H1 (cell line): ENCODE measurements around the gene AK2. TPM values are rescaled to one million over a fixed set of nuclear protein-coding genes. Genes with fewer than 3 reads are reported as not detected.

Experiments used
- CTCF ChIA-PET: fragments of 300-600 bp; sonication (Branson Sonifier 250); formaldehyde crosslinking; loops from one replicate; lab custom pipeline; 2021; ENCODE audit not compliant: partially characterized antibody; lab: Charles Lee
- POLR2A ChIA-PET: fragments of 300-600 bp; sonication (Branson Sonifier 250); formaldehyde crosslinking; loops from one replicate; lab custom pipeline; 2021; ENCODE audit warnings: inconsistent platforms; ENCODE audit not compliant: partially characterized antibody; lab: Charles Lee
- DNase-seq, 2 experiments: peaks; one replicate each; pipeline versions ENCODE4 v3.0.0 to v3.0.0-alpha.2; 2010 to 2022; ENCODE audit warnings: low spot score in 2 of 2, low read depth in 1 of 2, mixed read lengths in 1 of 2
- FAIRE-seq: peaks from 2 replicates; lab custom pipeline; 2011; peaks lifted over from hg19 to GRCh38; lab: Jason Lieb, UNC
- H2AFZ ChIP-seq: 2 replicates; pipeline ENCODE4 v1.8.1; 2012; ENCODE audit warnings: low read length, inconsistent platforms
- H2AK5ac ChIP-seq: 2 replicates; pipeline ENCODE4 v1.6.1; 2013; ENCODE audit warnings: low read depth, low read length
- H2BK120ac ChIP-seq: replicated peaks from 2 replicates; pipeline ENCODE3; 2013; ENCODE audit warnings: low read depth, low read length, inconsistent platforms
- H2BK12ac ChIP-seq: 2 replicates; pipeline ENCODE4 v1.6.1; 2013; ENCODE audit warnings: low read depth, low read length
- H2BK15ac ChIP-seq: 2 replicates; pipeline ENCODE4 v1.6.1; 2013; ENCODE audit warnings: low read length
- H2BK20ac ChIP-seq: 2 replicates; pipeline ENCODE4 v1.6.1; 2013; ENCODE audit warnings: low read length
- H2BK5ac ChIP-seq: 2 replicates; pipeline ENCODE4 v1.6.1; 2013; ENCODE audit warnings: low read depth, low read length
- H3K14ac ChIP-seq: 2 replicates; pipeline ENCODE4 v1.6.1; 2013; ENCODE audit warnings: inconsistent platforms; ENCODE audit not compliant: insufficient read length
- H3K18ac ChIP-seq: 2 replicates; pipeline ENCODE4 v1.6.1; 2013; ENCODE audit warnings: low read length; ENCODE audit errors: extremely low read depth
- H3K23ac ChIP-seq: 2 replicates; pipeline ENCODE4 v1.6.1; 2013; ENCODE audit warnings: inconsistent platforms; ENCODE audit not compliant: insufficient read length
- H3K23me2 ChIP-seq: 2 replicates; pipeline ENCODE4 v1.6.1; 2013; ENCODE audit warnings: low read depth, low read length
- H3K27ac ChIP-seq: 2 replicates; pipeline ENCODE4 v1.6.1; 2011; ENCODE audit warnings: low read depth, low read length, inconsistent platforms
- H3K27me3 ChIP-seq, 4 experiments: replicated peaks in 1 of 4; 1 replicate in 1 of 4; 2 replicates in 3 of 4; pipeline versions ENCODE4 v1.6.1 to v1.8.1; 2011 to 2013; ENCODE audit warnings: low read length in 3 of 4, mild to moderate bottlenecking in 3 of 4, inconsistent platforms in 2 of 4, mixed read lengths in 2 of 4, moderate library complexity in 1 of 4; ENCODE audit not compliant: control insufficient read depth in 3 of 4, insufficient read depth in 3 of 4; ENCODE audit errors: extremely low read depth in 1 of 4
- H3K36me3 ChIP-seq, 4 experiments: 2 replicates each; pipeline versions ENCODE4 v1.6.1 to v1.8.1; 2011 to 2013; ENCODE audit warnings: mild to moderate bottlenecking in 4 of 4, low read length in 3 of 4, moderate library complexity in 2 of 4, control low read depth in 1 of 4, inconsistent platforms in 1 of 4; ENCODE audit not compliant: insufficient read depth in 4 of 4, control insufficient read depth in 2 of 4
- H3K4ac ChIP-seq: replicated peaks from 2 replicates; pipeline ENCODE3; 2013; ENCODE audit warnings: low read length, low read depth, mixed read lengths, inconsistent platforms; ENCODE audit not compliant: insufficient read length
- H3K4me1 ChIP-seq, 4 experiments: replicated peaks in 1 of 4; 1 replicate in 1 of 4; 2 replicates in 3 of 4; pipeline versions ENCODE4 v1.6.1 to v1.8.1; 2011 to 2013; ENCODE audit warnings: low read length in 3 of 4, inconsistent platforms in 2 of 4, mixed read lengths in 1 of 4; ENCODE audit not compliant: insufficient read depth in 4 of 4, control insufficient read depth in 3 of 4
- H3K4me2 ChIP-seq, 2 experiments: 2 replicates each; pipeline versions ENCODE4 v1.6.1 to v1.8.1; 2011 to 2013; ENCODE audit warnings: low read depth in 2 of 2, low read length in 2 of 2, control low read depth in 1 of 2, inconsistent platforms in 1 of 2, mild to moderate bottlenecking in 1 of 2; ENCODE audit not compliant: insufficient read depth in 1 of 2
- H3K4me3 ChIP-seq, 4 experiments: fragments of 200-600, 300-600 bp in 1 of 4; sonication (generic), shearing (Covaris generic), sonication (Bioruptor Twin) in 1 of 4; 2 replicates each; pipeline versions ENCODE4 v1.5.1 to v1.8.1; 2011 to 2016; ENCODE audit warnings: low read length in 4 of 4, low read depth in 3 of 4, control low read depth in 2 of 4, inconsistent platforms in 2 of 4, mild to moderate bottlenecking in 2 of 4, mixed read lengths in 1 of 4, moderate library complexity in 1 of 4; ENCODE audit not compliant: insufficient read depth in 2 of 4; ENCODE audit errors: extremely low read depth in 1 of 4
- H3K56ac ChIP-seq: replicated peaks from 2 replicates; pipeline ENCODE3; 2013; ENCODE audit warnings: low read depth, mild to moderate bottlenecking, mixed read lengths, low read length, inconsistent platforms; ENCODE audit not compliant: insufficient read length
- H3K79me1 ChIP-seq: 2 replicates; pipeline ENCODE4 v1.6.1; 2013; ENCODE audit warnings: low read depth, low read length, control low read depth
- H3K79me2 ChIP-seq, 2 experiments: 2 replicates each; pipeline versions ENCODE4 v1.6.1 to v1.8.1; 2012 to 2013; ENCODE audit warnings: low read length in 2 of 2, mild to moderate bottlenecking in 2 of 2, inconsistent platforms in 1 of 2; ENCODE audit not compliant: insufficient read depth in 2 of 2, control insufficient read depth in 1 of 2
- H3K9ac ChIP-seq, 4 experiments: replicated peaks in 1 of 4; 1 replicate in 1 of 4; 2 replicates in 3 of 4; pipeline versions ENCODE4 v1.6.1 to v1.8.1; 2011 to 2013; ENCODE audit warnings: low read depth in 3 of 4, low read length in 3 of 4, control low read depth in 2 of 4, mild to moderate bottlenecking in 2 of 4, moderate library complexity in 2 of 4, inconsistent platforms in 1 of 4; ENCODE audit errors: extremely low read depth in 1 of 4
- H3K9me3 ChIP-seq, 2 experiments: 2 replicates each; pipeline versions ENCODE4 v1.6.1 to v1.8.1; 2012 to 2013; ENCODE audit warnings: mild to moderate bottlenecking in 2 of 2, moderate library complexity in 2 of 2, control low read depth in 1 of 2, inconsistent platforms in 1 of 2, low read depth in 1 of 2, low read length in 1 of 2, mixed read lengths in 1 of 2; ENCODE audit not compliant: insufficient read depth in 2 of 2
- H4K20me1 ChIP-seq, 2 experiments: replicated peaks in 1 of 2; 2 replicates each; pipeline versions ENCODE3 to v1.8.1; 2011 to 2013; ENCODE audit warnings: inconsistent platforms in 2 of 2, low read length in 2 of 2, mild to moderate bottlenecking in 1 of 2; ENCODE audit not compliant: insufficient read depth in 2 of 2, control insufficient read depth in 1 of 2
- H4K5ac ChIP-seq: 2 replicates; pipeline ENCODE4 v1.6.1; 2013; ENCODE audit warnings: low read length, low read depth, mixed read lengths, inconsistent platforms; ENCODE audit not compliant: insufficient read length
- H4K8ac ChIP-seq: 2 replicates; pipeline ENCODE4 v1.8.0; 2013; ENCODE audit warnings: mild to moderate bottlenecking, moderate library complexity, low read length, inconsistent platforms; ENCODE audit not compliant: insufficient read depth; ENCODE audit errors: extremely low read depth
- H4K91ac ChIP-seq: replicated peaks from 2 replicates; pipeline ENCODE3; 2013; ENCODE audit warnings: low read length, mixed read lengths, inconsistent platforms; ENCODE audit not compliant: insufficient read length
- RXRA ChIP-seq: IDR thresholded peaks from 2 replicates; pipeline ENCODE4 v1.6.1; 2011; ENCODE audit warnings: low read depth, mild to moderate bottlenecking, low read length, moderate library complexity; ENCODE audit not compliant: insufficient read depth
- SP1 ChIP-seq: IDR thresholded peaks from 2 replicates; pipeline ENCODE4 v1.6.1; 2011; ENCODE audit warnings: low read depth, low read length
- TAF7 ChIP-seq: optimal IDR thresholded peaks from 2 replicates; pipeline ENCODE3; 2011; ENCODE audit warnings: low read depth, mild to moderate bottlenecking, inconsistent platforms, low read length, moderate library complexity, borderline replicate concordance
- WGBS, 2 experiments: shearing (Covaris generic) in 1 of 2; methylation state at CpG; one replicate each; pipeline versions ENCODE4 v1.1.6 to v1.1.7; 2013 to 2015; ENCODE audit warnings: low lambda C conversion rate in 2 of 2, mixed read lengths in 2 of 2, inconsistent platforms in 1 of 2, low coverage in 1 of 2, missing lambda C conversion rate in 1 of 2; ENCODE audit not compliant: insufficient replicate concordance in 2 of 2, insufficient coverage in 1 of 2, insufficient read length in 1 of 2; ENCODE audit errors: extremely low coverage in 1 of 2, missing lambda C conversion rate in 1 of 2; 5-methylcytosine and 5-hydroxymethylcytosine counted together
- polyA plus RNA-seq, 7 experiments: library from polyadenylated mRNA; depleted of rRNA in 3 of 7; stranded (reverse) in 5 of 7; unstranded in 2 of 7; fragments of >200 nt in 5 of 7; fragments of 200-250 nt in 2 of 7; gene quantifications; 1 replicate in 5 of 7; 2 replicates in 1 of 7; 4 replicates in 1 of 7; pipeline versions ENCODE4 v1.2.1 to v1.2.3, GENCODE V29; 2011 to 2013; ENCODE audit warnings: missing spikeins in 2 of 7, mixed read lengths in 2 of 7
- total RNA-seq: library from RNA; stranded (reverse); fragmentation: NEBNext Ultra II Directional; extraction: Animal tissue kit (Norgen Biotek cat#: 25700); gene quantifications from 2 replicates; pipeline ENCODE4 v1.2.1, GENCODE V29; 2021

AK2 gene
- total and polyA plus RNA-seq, 2 of the 8 experiments (the other 6 are each of a cell fraction or from before 2014, with no cell fraction given) = 92.3 to 137 TPM

GRCh38 chr1:33039840-33040239 lies 3.2 kb upstream of the AK2 start:
- WGBS, 2 experiments = 84% methylated on average over 8 of the region's 8 CpGs; no CpG with 5 or more reads in 1 of the 2 experiments
- ChIA-PET POLR2A (interaction anchor here (1.2 kb wide), 1 partner anchor 13 kb away, joined by 3 read pairs; no protein-coding TSS in a partner anchor), CTCF (interaction anchor here (1.2 to 1.6 kb wide), 3 partner anchors 11 to 21 kb away, joined by 3 to 5 read pairs (median 5); no protein-coding TSS in a partner anchor)
- Histone ChIP-seq H3K9ac (no peak overlapping the region), H3K79me2 (peaks cover 10 to 16% of the 10 kb centered on the region in 2 experiments), H2BK15ac (no peak overlapping the region), H4K20me1 (peaks cover 0 to 3% of the 10 kb centered on the region in 2 experiments), H2BK12ac (no peak overlapping the region), H3K14ac (no peak overlapping the region), H3K27ac (no peak overlapping the region), H2AFZ (no peak overlapping the region), H3K23ac (no peak overlapping the region), H4K91ac (no peak overlapping the region), H2BK5ac (no peak overlapping the region), H2AK5ac (no peak overlapping the region), H2BK20ac (no peak overlapping the region), H3K4me3 (no peak overlapping the region), H4K5ac (no peak overlapping the region), H3K56ac (no peak overlapping the region), H3K23me2 (peaks cover 3% of the 10 kb centered on the region; the same call in 1 of the 2 replicates), H3K4ac (no peak overlapping the region), H3K27me3 (peaks cover 0 to 2% (median 0%) of the 10 kb centered on the region in 4 experiments; a peak in 2 of 7 replicates), H3K36me3 (no peaks in the 10 kb centered on the region), H3K79me1 (peaks cover 4% of the 10 kb centered on the region; the same call in 1 of the 2 replicates), H2BK120ac (no peak overlapping the region), H3K4me2 (no peak overlapping the region), H3K9me3 (no peaks in the 10 kb centered on the region)
- DNase-seq (no peak), FAIRE-seq (no peak)
- TF ChIP-seq TAF7 (no peak), SP1 (no peak), RXRA (no peak)
- TF ChIP-seq, all 59 proteins: peak for 0
- Histone ChIP-seq H3K18ac (no peak overlapping the region), H3K4me1 (peaks cover 0 to 8% (median 2%) of the 10 kb centered on the region in 4 experiments; a peak in 3 of 7 replicates), H4K8ac (no peak overlapping the region)
